ENCODE data around the gene C22orf39. TPM values are rescaled to one million over a fixed set of nuclear protein-coding genes. Genes with fewer than 3 reads are reported as not detected.

C22orf39 gene
- total and polyA plus RNA-seq, 12 donors = 27.0 to 72.5 (median 44.4) TPM

DNA sequence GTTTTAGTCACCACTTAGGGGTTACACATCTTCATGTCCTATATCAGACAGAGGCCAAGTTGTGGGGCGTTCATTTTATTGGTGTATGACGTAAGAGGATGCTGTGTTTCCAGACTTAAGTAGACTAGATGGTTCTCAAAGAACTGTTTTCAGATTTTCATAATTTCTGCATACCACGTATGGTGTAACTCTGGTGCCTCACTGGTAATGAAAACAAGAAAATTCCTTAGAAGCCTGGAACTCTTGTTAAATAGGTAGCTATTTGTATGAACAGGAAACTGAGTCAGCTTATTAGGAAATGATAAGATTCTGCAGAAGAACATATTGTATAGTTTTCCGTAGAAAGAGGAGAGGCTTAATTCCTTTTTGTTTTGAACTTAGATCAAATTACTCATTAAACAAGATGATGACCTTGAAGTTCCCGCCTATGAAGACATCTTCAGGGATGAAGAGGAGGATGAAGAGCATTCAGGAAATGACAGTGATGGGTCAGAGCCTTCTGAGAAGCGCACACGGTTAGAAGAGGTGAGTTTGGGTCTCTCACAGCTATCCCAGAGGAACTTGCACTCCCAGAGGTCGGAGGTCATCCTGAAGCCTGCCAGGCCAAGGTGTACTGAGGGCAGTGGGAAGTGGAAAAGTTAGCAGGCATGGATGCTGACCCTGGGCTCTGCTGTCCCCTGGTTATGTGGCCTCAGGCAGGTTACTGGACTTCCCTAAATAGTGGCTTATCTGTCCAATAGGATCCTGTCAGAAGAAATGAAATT, 36.2 kb upstream of the C22orf39 start:
- intact Hi-C loops (cut with DNase I) = loop anchor here in 1 of 2 donors (10.0 kb wide), 1 partner anchor 141 kb away; no protein-coding TSS in a partner anchor
- no peaks in the 10 kb centered on the region for H3K27me3 ChIP-seq
- TF ChIP-seq POLR2A (IDR thresholded peaks at IDR 0.05) (no peak), CTCF (IDR thresholded peaks at IDR 0.05) (no peak)
- H3K4me3 ChIP-seq = no peak overlapping the region
- DNase-seq = peak in 1 of 7 donors; percentile 47
- peaks cover 3 to 5% of the 10 kb centered on the region in 2 donors for H3K4me1 ChIP-seq (replicated peaks in 1 of 2)
- H3K36me3 ChIP-seq (replicated peaks in 1 of 2) = no peaks in the 10 kb centered on the region
- 81 to 87% (median 86%) methylated on average over 8 of the region's 8 CpGs for WGBS, 4 donors
- no peaks in the 10 kb centered on the region for H3K9me3 ChIP-seq (replicated peaks in 1 of 3)
- H3K27ac ChIP-seq = no peak overlapping the region

DNA sequence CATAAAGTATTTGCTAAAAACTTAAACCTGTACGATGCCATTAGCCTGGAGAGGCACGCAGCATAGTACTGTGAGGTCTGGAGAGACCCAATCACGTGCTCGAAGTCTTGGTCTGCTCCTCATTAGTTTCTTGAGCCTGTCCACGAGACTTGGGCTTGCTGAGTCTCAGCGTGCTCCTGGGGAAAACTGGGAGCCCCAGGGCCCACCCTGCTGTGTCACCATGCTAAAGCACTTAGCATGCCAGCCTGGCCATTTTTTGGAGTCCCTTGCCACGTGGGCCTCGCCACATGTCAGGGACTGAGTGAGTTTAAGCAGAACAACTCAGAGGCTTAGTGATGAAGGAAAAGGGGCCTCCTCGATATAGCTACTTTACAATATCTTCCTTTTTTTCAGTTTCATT, 34.8 kb upstream of the C22orf39 start:
- no peaks in the 10 kb centered on the region for H3K9me3 ChIP-seq (replicated peaks in 1 of 3)
- intact Hi-C loops (cut with DNase I) = loop anchor here in 1 of 2 donors (10.0 kb wide), 1 partner anchor 143 kb away; no protein-coding TSS in a partner anchor
- WGBS, 4 donors = 88 to 92% (median 90%) methylated on average over 9 of the region's 9 CpGs

DNA sequence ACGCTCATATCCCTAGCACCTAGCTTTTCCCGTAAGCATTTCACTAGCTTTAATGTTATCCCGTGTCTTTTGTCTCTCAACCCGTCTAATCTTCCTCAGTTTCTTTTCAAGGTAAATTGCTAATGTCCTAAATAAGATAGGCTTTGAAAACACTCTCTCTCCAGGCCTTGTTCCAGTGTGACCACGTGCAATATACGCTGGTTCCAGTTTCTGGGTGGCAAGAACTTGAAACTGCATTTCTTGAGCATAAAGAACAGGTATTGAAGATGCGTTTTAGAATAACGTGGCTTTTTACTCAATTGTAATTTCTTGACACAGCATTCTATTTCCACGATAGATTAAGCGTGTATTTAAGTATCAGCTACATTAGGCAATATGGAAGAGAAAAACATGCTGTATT, 33.3 kb upstream of the C22orf39 start:
- WGBS, 4 donors = 65 to 74% (median 68%) methylated on average over 10 of the region's 10 CpGs
- H3K27ac ChIP-seq = no peak overlapping the region
- peaks cover 15 to 21% of the 10 kb centered on the region in 2 donors for H3K4me1 ChIP-seq (replicated peaks in 1 of 2)
- no peaks in the 10 kb centered on the region for H3K36me3 ChIP-seq (replicated peaks in 1 of 2)
- H3K9me3 ChIP-seq (replicated peaks in 1 of 3) = no peaks in the 10 kb centered on the region
- TF ChIP-seq CTCF (IDR thresholded peaks at IDR 0.05) (no peak), POLR2A (IDR thresholded peaks at IDR 0.05) (no peak)
- peak in 1 of 7 donors; percentile 7 for DNase-seq
- intact Hi-C loops (cut with DNase I) = loop anchor here in 1 of 2 donors (10.0 kb wide), 1 partner anchor 144 kb away; no protein-coding TSS in a partner anchor
- no peaks in the 10 kb centered on the region for H3K27me3 ChIP-seq
- H3K4me3 ChIP-seq = no peak overlapping the region

More for the DNA sequence above, 34.8 kb upstream of the C22orf39 start:
- TF ChIP-seq CTCF (IDR thresholded peaks at IDR 0.05) (no peak), POLR2A (IDR thresholded peaks at IDR 0.05) (no peak)
- Histone ChIP-seq H3K4me3 (no peak overlapping the region), H3K27ac (no peak overlapping the region), H3K4me1 (replicated peaks in 1 of 2) (peaks cover 14 to 17% of the 10 kb centered on the region in 2 donors), H3K27me3 (no peaks in the 10 kb centered on the region), H3K36me3 (replicated peaks in 1 of 2) (no peaks in the 10 kb centered on the region)
- peak in 1 of 7 donors; percentile 33 for DNase-seq

GRCh38 chr22:19480173-19480568, 32.7 kb upstream of the C22orf39 start:
- no peak overlapping the region for H3K27ac ChIP-seq
- TF ChIP-seq CTCF (IDR thresholded peaks at IDR 0.05) (no peak), POLR2A (IDR thresholded peaks at IDR 0.05) (no peak)
- no peak for DNase-seq
- no peaks in the 10 kb centered on the region for H3K27me3 ChIP-seq
- intact Hi-C loops (cut with DNase I) = loop anchor here in 1 of 2 donors (10.0 kb wide), 1 partner anchor 145 kb away; no protein-coding TSS in a partner anchor
- WGBS, 4 donors = 0 to 2% (median 1%) methylated on average over 12 to 15 of the region's 15 CpGs
- peaks cover 0 to 3% of the 10 kb centered on the region in 2 donors for H3K36me3 ChIP-seq (replicated peaks in 1 of 2)
- peaks cover 15 to 21% of the 10 kb centered on the region in 2 donors for H3K4me1 ChIP-seq (replicated peaks in 1 of 2)
- peak overlapping the region in 1 of 4 donors; percentile 49 for H3K4me3 ChIP-seq
- no peaks in the 10 kb centered on the region for H3K9me3 ChIP-seq (replicated peaks in 1 of 3)
